ENCODE measurements around the gene CHRNB4. TPM values are rescaled to one million over a fixed set of nuclear protein-coding genes. Genes with fewer than 3 reads are reported as not detected.

Gene CHRNB4
- polyA plus RNA-seq, 1 of the 3 experiments (the other 2 are of a cell fraction), result 0.30 TPM

GRCh38 chr15:78675617-78676360 lies 34.8 kb upstream of the CHRNB4 start:
- Histone ChIP-seq H3K9me2 (no peaks in the 10 kb centered on the region), H3K27ac (ENCODE audit: low read depth in 2 of 2, low read length in 1 of 2) (peak overlapping the region in 1 of 2 experiments; percentile 99; a peak in 1 of 4 replicates), H3K4me3 (ENCODE audit: low read depth in 2 of 2, low read length in 1 of 2) (no peak overlapping the region), H3K79me2 (ENCODE audit: insufficient read depth) (no peaks in the 10 kb centered on the region), H2AFZ (ENCODE audit: low read depth) (no peak overlapping the region), H3F3A (replicated peaks; ENCODE audit: insufficient read depth) (no peaks in the 10 kb centered on the region), H4K20me1 (ENCODE audit: insufficient read depth) (no peaks in the 10 kb centered on the region), H3K9me3 (no peaks in the 10 kb centered on the region), H3K4me2 (no peak overlapping the region), H3K9ac (no peak overlapping the region), H3K4me1 (ENCODE audit: control insufficient read depth in 1 of 2, insufficient read depth in 2 of 2, low read depth in 1 of 2, low read length in 1 of 2) (peaks cover 0 to 74% of the 10 kb centered on the region in 2 experiments; a peak in 2 of 4 replicates), H3K27me3 (ENCODE audit: insufficient read depth) (no peaks in the 10 kb centered on the region), H3K36me3 (replicated peaks in 1 of 2; ENCODE audit: control insufficient read depth in 1 of 2, insufficient read depth in 2 of 2, low read length in 1 of 2) (no peaks in the 10 kb centered on the region)
- WGBS (ENCODE audit: low lambda C conversion rate), result 84% methylated on average over 9 of the region's 11 CpGs
- POLR2A ChIA-PET, result interaction anchor here (0.6 to 1.2 kb wide), 3 partner anchors 10 to 57 kb away, joined by 3 to 4 read pairs (median 3); no protein-coding TSS in a partner anchor
- TF ChIP-seq SIN3A (IDR thresholded peaks at IDR 0.05; ENCODE audit: borderline replicate concordance, low read depth, low read length), result no peak
- no peak for TF ChIP-seq GATA2 (CRISPR knock-in tag; IDR thresholded peaks at IDR 0.05)
- no peak for TF ChIP-seq POLR2AphosphoS5 (IDR thresholded peaks at IDR 0.05; ENCODE audit: low read depth, low read length)
- no peak for TF ChIP-seq NFIC (IDR thresholded peaks at IDR 0.05; ENCODE audit: borderline replicate concordance)
- no peak for TF ChIP-seq ZBTB33 (IDR thresholded peaks at IDR 0.05; ENCODE audit: borderline replicate concordance, low read depth)
- TF ChIP-seq SMC3 (IDR thresholded peaks at IDR 0.05; ENCODE audit: low read depth, low read length), result no peak
- TF ChIP-seq FOXM1 (IDR thresholded peaks at IDR 0.05; ENCODE audit: low read depth), result no peak
- TF ChIP-seq MAX (IDR thresholded peaks at IDR 0.05; ENCODE audit: low read depth), result no peak
- no peak for TF ChIP-seq EZH2phosphoT487 (IDR thresholded peaks at IDR 0.05; ENCODE audit: borderline replicate concordance, low read depth)
- CTCF ChIA-PET, result interaction anchor here (2.2 to 6.6 kb wide), 2 partner anchors 33 to 35 kb away, joined by 7 to 104 read pairs; partner anchors contain the start of gene CHRNB4
- DNase-seq, result no peak

- Histone ChIP-seq H3K36me3 (replicated peaks in 1 of 2; ENCODE audit: control insufficient read depth in 1 of 2, insufficient read depth in 2 of 2, low read length in 1 of 2) (no peaks in the 10 kb centered on the region), H3K9me3 (no peaks in the 10 kb centered on the region), H3K79me2 (ENCODE audit: insufficient read depth) (no peaks in the 10 kb centered on the region), H3K27me3 (ENCODE audit: insufficient read depth) (no peaks in the 10 kb centered on the region), H3K4me2 (no peak overlapping the region), H2AFZ (ENCODE audit: low read depth) (no peak overlapping the region), H3K27ac (ENCODE audit: low read depth in 2 of 2, low read length in 1 of 2) (peak overlapping the region in 1 of 2 experiments; percentile 99; a peak in 2 of 4 replicates), H3K4me3 (ENCODE audit: low read depth in 2 of 2, low read length in 1 of 2) (no peak overlapping the region), H3K9ac (no peak overlapping the region), H3K9me2 (no peaks in the 10 kb centered on the region), H4K20me1 (ENCODE audit: insufficient read depth) (no peaks in the 10 kb centered on the region), H3F3A (replicated peaks; ENCODE audit: insufficient read depth) (no peaks in the 10 kb centered on the region), H3K4me1 (ENCODE audit: control insufficient read depth in 1 of 2, insufficient read depth in 2 of 2, low read depth in 1 of 2, low read length in 1 of 2) (peaks cover 0 to 73% of the 10 kb centered on the region in 2 experiments; a peak in 2 of 4 replicates)
- TF ChIP-seq IRF3 (IDR thresholded peaks at IDR 0.05; ENCODE audit: low read depth, low read length), result no peak
- TF ChIP-seq FOSL2 (IDR thresholded peaks at IDR 0.05; ENCODE audit: borderline replicate concordance, low read depth), result no peak
- no peak for TF ChIP-seq NFIC (IDR thresholded peaks at IDR 0.05; ENCODE audit: borderline replicate concordance)
- no peak for TF ChIP-seq PBX3 (IDR thresholded peaks at IDR 0.05)
- TF ChIP-seq USF2 (IDR thresholded peaks at IDR 0.05; ENCODE audit: borderline replicate concordance, low read depth, low read length), result no peak
- TF ChIP-seq RFX5 (IDR thresholded peaks at IDR 0.05; ENCODE audit: low read length), result no peak
- TF ChIP-seq ELF1 (IDR thresholded peaks at IDR 0.05), result no peak
- no peak for TF ChIP-seq EP300 (IDR thresholded peaks at IDR 0.05; ENCODE audit: borderline replicate concordance in 1 of 2, low read depth in 1 of 2, low read length in 1 of 2)
- DNase-seq, result no peak
- ChIA-PET POLR2A (interaction anchor here (0.6 to 5.2 kb wide), 3 partner anchors 10 to 56 kb away, joined by 3 to 191 read pairs (median 3); partner anchors contain the start of gene CHRNB4), CTCF (interaction anchor here (1.1 to 6.6 kb wide), 4 partner anchors 34 to 75 kb away, joined by 3 to 104 read pairs (median 6); partner anchors contain the start of gene CHRNB4)
- WGBS (ENCODE audit: low lambda C conversion rate), result 64% methylated on average over 2 of the region's 4 CpGs
Observed at GRCh38 chr15:78675206-78675605, 34.2 kb upstream of the CHRNB4 start.
